A549 (cell line): ENCODE data around the gene KBTBD7.

Experiments
- SREBF2 ChIP-seq: fragments of 450-650 bp; IDR thresholded peaks from 2 replicates; pipeline ENCODE4 v1.6.1; 2014; ENCODE audit warnings: mild to moderate bottlenecking, moderate library complexity
- TFCP2L1 ChIP-seq: fragments of 250-450 bp; sonication (Bioruptor Pico); IDR thresholded peaks from 2 replicates; pipeline ENCODE4 v1.5.0; 2021; ENCODE audit warnings: mild to moderate bottlenecking
- TF ChIP-seq, protein P1 (sequence below): fragments of >200 bp; sonication (Bioruptor Twin); formaldehyde crosslinking; IDR thresholded peaks from 3 replicates; pipeline ENCODE4 v1.5.1; 2016

DNA sequence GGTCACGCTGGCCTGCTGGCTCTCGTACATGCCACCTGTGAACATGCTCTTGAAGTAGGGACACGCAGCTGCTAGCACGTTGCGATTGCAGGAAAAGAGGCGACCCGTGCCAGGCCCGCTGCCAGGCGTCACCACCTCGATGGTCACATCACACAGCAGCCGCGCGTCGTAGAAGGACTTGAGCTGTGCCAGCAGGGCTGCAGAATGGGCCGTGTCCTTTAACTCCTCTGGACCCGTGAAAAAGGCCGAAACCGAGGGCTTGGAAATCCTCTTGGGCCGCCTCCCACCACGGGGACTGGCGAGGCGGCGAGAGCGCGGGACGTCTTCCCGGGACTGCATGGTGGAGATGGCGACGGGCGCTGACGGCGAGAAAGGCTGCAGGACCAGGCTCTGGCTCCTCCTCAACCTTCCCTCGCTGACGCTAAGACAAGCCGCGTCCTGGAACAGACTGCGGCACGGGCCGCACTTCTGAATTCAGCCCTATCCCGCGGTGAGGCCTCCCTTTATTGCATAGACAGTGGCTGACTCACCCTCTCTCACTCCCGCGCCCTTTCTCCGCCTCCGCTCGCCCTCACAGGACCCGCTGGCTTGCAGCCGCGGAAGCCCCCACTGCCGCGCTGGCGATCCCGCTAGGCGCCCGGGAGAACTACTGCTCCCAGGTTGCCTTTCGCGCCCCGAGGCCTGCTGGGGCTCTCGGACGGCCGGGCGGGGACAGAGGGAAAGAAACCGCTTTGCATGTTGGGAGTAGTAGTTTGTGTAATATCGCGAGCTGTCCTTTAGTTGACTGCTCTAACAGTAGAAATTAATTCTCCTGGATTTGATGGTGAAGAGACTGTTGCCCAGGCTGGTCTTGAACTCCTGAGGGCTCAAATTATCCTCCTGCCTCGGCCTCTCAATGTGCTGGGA, at the start of gene KBTBD7:
- TF ChIP-seq SREBF2 (no peak), TFCP2L1 (no peak)
- TF ChIP-seq, protein P1, sequence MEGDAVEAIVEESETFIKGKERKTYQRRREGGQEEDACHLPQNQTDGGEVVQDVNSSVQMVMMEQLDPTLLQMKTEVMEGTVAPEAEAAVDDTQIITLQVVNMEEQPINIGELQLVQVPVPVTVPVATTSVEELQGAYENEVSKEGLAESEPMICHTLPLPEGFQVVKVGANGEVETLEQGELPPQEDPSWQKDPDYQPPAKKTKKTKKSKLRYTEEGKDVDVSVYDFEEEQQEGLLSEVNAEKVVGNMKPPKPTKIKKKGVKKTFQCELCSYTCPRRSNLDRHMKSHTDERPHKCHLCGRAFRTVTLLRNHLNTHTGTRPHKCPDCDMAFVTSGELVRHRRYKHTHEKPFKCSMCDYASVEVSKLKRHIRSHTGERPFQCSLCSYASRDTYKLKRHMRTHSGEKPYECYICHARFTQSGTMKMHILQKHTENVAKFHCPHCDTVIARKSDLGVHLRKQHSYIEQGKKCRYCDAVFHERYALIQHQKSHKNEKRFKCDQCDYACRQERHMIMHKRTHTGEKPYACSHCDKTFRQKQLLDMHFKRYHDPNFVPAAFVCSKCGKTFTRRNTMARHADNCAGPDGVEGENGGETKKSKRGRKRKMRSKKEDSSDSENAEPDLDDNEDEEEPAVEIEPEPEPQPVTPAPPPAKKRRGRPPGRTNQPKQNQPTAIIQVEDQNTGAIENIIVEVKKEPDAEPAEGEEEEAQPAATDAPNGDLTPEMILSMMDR, result no peak
